H9 (cell line): Measurements from ENCODE around the gene RASL12. TPM values are rescaled to one million over a fixed set of nuclear protein-coding genes. Genes with fewer than 3 reads are reported as not detected.
"Not testable (repeated sequence)": the region's sequence is repeated elsewhere in the genome, so short reads cannot be mapped to it uniquely, and the experiment has no call there.

Experiments used
- DNase-seq: peaks from one replicate; pipeline ENCODE4 v3.0.0-alpha.2; 2017
- H2AFZ ChIP-seq: one replicate; pipeline ENCODE4 v1.6.1; 2013; ENCODE audit warnings: mild to moderate bottlenecking, low read length, control low read depth, moderate library complexity
- H2AK5ac ChIP-seq: 2 replicates; pipeline ENCODE4 v1.6.1; 2013; ENCODE audit warnings: low read length, control low read depth, mixed read lengths; ENCODE audit not compliant: insufficient read length
- H2BK120ac ChIP-seq: one replicate; pipeline ENCODE4 v1.6.1; 2013; ENCODE audit warnings: low read depth, mild to moderate bottlenecking, low read length, control low read depth, inconsistent platforms; ENCODE audit not compliant: poor library complexity, severe bottlenecking
- H2BK12ac ChIP-seq: 2 replicates; pipeline ENCODE4 v1.6.1; 2013; ENCODE audit warnings: low read length, control low read depth, mixed read lengths, low read depth; ENCODE audit not compliant: insufficient read length
- H2BK15ac ChIP-seq: 2 replicates; pipeline ENCODE4 v1.6.1; 2013; ENCODE audit warnings: low read depth, low read length, control low read depth
- H2BK20ac ChIP-seq: one replicate; pipeline ENCODE4 v1.6.1; 2013; ENCODE audit warnings: low read depth, mild to moderate bottlenecking, low read length, control low read depth, inconsistent platforms; ENCODE audit not compliant: poor library complexity, severe bottlenecking
- H2BK5ac ChIP-seq: 2 replicates; pipeline ENCODE4 v1.6.1; 2013; ENCODE audit warnings: low read length, control low read depth, mixed read lengths; ENCODE audit not compliant: insufficient read length
- H3K14ac ChIP-seq: 2 replicates; pipeline ENCODE4 v1.6.1; 2013; ENCODE audit warnings: low read length, control low read depth; ENCODE audit not compliant: insufficient read depth
- H3K18ac ChIP-seq: 2 replicates; pipeline ENCODE4 v1.6.1; 2013; ENCODE audit warnings: low read depth, mild to moderate bottlenecking, mixed read lengths, low read length, control low read depth; ENCODE audit not compliant: insufficient read length
- H3K23ac ChIP-seq: 2 replicates; pipeline ENCODE4 v1.6.1; 2013; ENCODE audit warnings: low read length, control low read depth, mixed read lengths, low read depth; ENCODE audit not compliant: insufficient read length
- H3K23me2 ChIP-seq: 2 replicates; pipeline ENCODE4 v1.6.1; 2013; ENCODE audit warnings: low read depth, mild to moderate bottlenecking, mixed read lengths, low read length, control low read depth; ENCODE audit not compliant: insufficient read length, poor library complexity, severe bottlenecking
- H3K27ac ChIP-seq: 2 replicates; pipeline ENCODE4 v1.5.1; 2013; ENCODE audit warnings: low read length, control low read depth, mixed read lengths, low read depth; ENCODE audit not compliant: insufficient read length
- H3K27me3 ChIP-seq: 2 replicates; pipeline ENCODE4 v1.6.1; 2013; ENCODE audit warnings: low read length, control low read depth, inconsistent platforms; ENCODE audit not compliant: insufficient read depth
- H3K4ac ChIP-seq: 2 replicates; pipeline ENCODE4 v1.6.1; 2013; ENCODE audit warnings: low read depth, mild to moderate bottlenecking, control low read depth, inconsistent platforms, low read length, moderate library complexity
- H3K4me1 ChIP-seq: 2 replicates; pipeline ENCODE4 v1.6.1; 2013; ENCODE audit warnings: low read length, control low read depth, inconsistent platforms; ENCODE audit not compliant: insufficient read depth
- H3K4me2 ChIP-seq: 2 replicates; pipeline ENCODE4 v1.6.1; 2013; ENCODE audit warnings: low read length, control low read depth, mixed read lengths; ENCODE audit not compliant: insufficient read length, insufficient read depth
- H3K56ac ChIP-seq: 2 replicates; pipeline ENCODE4 v1.6.1; 2013; ENCODE audit warnings: low read depth, mild to moderate bottlenecking, mixed read lengths, low read length, control low read depth; ENCODE audit not compliant: insufficient read length
- H3K79me1 ChIP-seq: 2 replicates; pipeline ENCODE4 v1.6.1; 2013; ENCODE audit warnings: low read depth, mild to moderate bottlenecking, moderate library complexity, low read length, control low read depth, inconsistent platforms; ENCODE audit not compliant: insufficient read depth, poor library complexity, severe bottlenecking
- H3K79me2 ChIP-seq: 2 replicates; pipeline ENCODE4 v1.6.1; 2013; ENCODE audit warnings: low read length, control low read depth, inconsistent platforms; ENCODE audit not compliant: insufficient read depth
- H3K9ac ChIP-seq: 2 replicates; pipeline ENCODE4 v1.6.1; 2013; ENCODE audit warnings: low read length, control low read depth, mixed read lengths; ENCODE audit not compliant: insufficient read length; ENCODE audit errors: extremely low read depth
- H3K9me3 ChIP-seq: one replicate; pipeline ENCODE4 v1.6.1; 2013; ENCODE audit warnings: low read depth, low read length, inconsistent platforms; ENCODE audit not compliant: control insufficient read depth
- H3T11ph ChIP-seq: one replicate; pipeline ENCODE4 v1.6.1; 2013; ENCODE audit warnings: mild to moderate bottlenecking, low read length, control low read depth, inconsistent platforms
- H4K20me1 ChIP-seq: one replicate; pipeline ENCODE4 v1.6.1; 2013; ENCODE audit not compliant: control insufficient read depth, insufficient read length, insufficient read depth
- H4K5ac ChIP-seq: 2 replicates; pipeline ENCODE4 v1.6.1; 2013; ENCODE audit warnings: low read depth, mild to moderate bottlenecking, mixed read lengths, low read length, control low read depth; ENCODE audit not compliant: insufficient read length
- H4K8ac ChIP-seq: replicated peaks from 2 replicates; pipeline ENCODE4 v1.6.1; 2013; ENCODE audit warnings: low read length, control low read depth, mixed read lengths, low read depth; ENCODE audit not compliant: insufficient read length
- H4K91ac ChIP-seq: 2 replicates; pipeline ENCODE4 v1.6.1; 2013; ENCODE audit warnings: low read depth, mild to moderate bottlenecking, moderate library complexity, mixed read lengths, low read length, control low read depth; ENCODE audit not compliant: insufficient read length
- H3K27ac Mint-ChIP-seq, 3 experiments: 2 replicates in 2 of 3; 3 replicates in 1 of 3; pipeline ENCODE4 v1.8.0; 2020 to 2021; ENCODE audit warnings: mixed read lengths in 3 of 3, mild to moderate bottlenecking in 1 of 3, moderate library complexity in 1 of 3
- H3K27me3 Mint-ChIP-seq: 2 replicates; pipeline ENCODE4 v1.8.0; 2021; ENCODE audit warnings: low read depth, mild to moderate bottlenecking, moderate library complexity, mixed read lengths
- H3K36me3 Mint-ChIP-seq, 3 experiments: 2 replicates in 2 of 3; 3 replicates in 1 of 3; pipeline ENCODE4 v1.8.0; 2020 to 2021; ENCODE audit warnings: low read depth in 3 of 3, mixed read lengths in 3 of 3; ENCODE audit not compliant: insufficient read depth in 1 of 3
- H3K4me1 Mint-ChIP-seq, 2 experiments: 2 replicates each; pipeline ENCODE4 v1.8.0; 2020; ENCODE audit warnings: mixed read lengths in 2 of 2
- H3K4me3 Mint-ChIP-seq, 2 experiments: 2 replicates in 1 of 2; 3 replicates in 1 of 2; pipeline ENCODE4 v1.8.0; 2020 to 2021; ENCODE audit warnings: mild to moderate bottlenecking in 2 of 2, mixed read lengths in 2 of 2, moderate library complexity in 1 of 2
- H3K9me3 Mint-ChIP-seq, 2 experiments: 2 replicates in 1 of 2; 3 replicates in 1 of 2; pipeline ENCODE4 v1.8.0; 2020; ENCODE audit warnings: mild to moderate bottlenecking in 2 of 2, mixed read lengths in 2 of 2, moderate library complexity in 1 of 2
- WGBS: extraction: QIAGEN DNeasy Blood & Tissue Kit; methylation state at CpG from one replicate; pipeline ENCODE4 v1.1.7; 2013; ENCODE audit warnings: missing lambda C conversion rate, low lambda C conversion rate, mixed read lengths; ENCODE audit not compliant: insufficient read length; ENCODE audit errors: extremely low coverage; 5-methylcytosine and 5-hydroxymethylcytosine counted together
- total RNA-seq: library from RNA; stranded (reverse); gene quantifications from 2 replicates; pipeline ENCODE4 v1.2.1, GENCODE V29; 2021
- TF ChIP-seq, protein P1 (sequence below): fragments of 200-600 bp; sonication (generic); conservative IDR thresholded peaks from 3 replicates; pipeline ENCODE4 v1.8.0; 2021; ENCODE audit warnings: antibody characterized with exemption, mild to moderate bottlenecking

Gene RASL12
- total RNA-seq, 1 experiment from 2014 or later = 7.5 TPM

DNA sequence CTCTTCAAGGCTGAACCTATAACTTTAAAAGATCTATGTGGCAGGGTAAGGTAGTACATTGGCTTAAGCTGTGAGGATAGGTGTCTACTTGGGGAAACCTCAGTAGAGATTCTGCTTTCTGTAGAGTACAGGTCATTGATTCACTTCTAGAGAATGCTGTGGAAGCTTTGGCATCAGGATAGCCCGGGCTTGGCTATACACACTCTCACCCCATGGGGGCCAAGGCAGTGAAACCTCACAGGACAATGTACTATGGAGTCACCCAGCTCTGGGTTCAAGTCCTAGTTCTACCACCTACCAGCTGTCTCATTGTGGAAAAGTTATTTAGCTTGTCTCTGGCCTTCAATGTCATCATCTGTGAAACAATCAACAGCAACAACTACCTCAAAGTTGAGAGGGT, 47.4 kb downstream of the RASL12 start:
- Histone ChIP-seq H3K18ac (no peak overlapping the region), H3K79me1 (no peaks in the 10 kb centered on the region), H3K4me2 (no peak overlapping the region), H3K4me1 (no peaks in the 10 kb centered on the region), H3K79me2 (no peaks in the 10 kb centered on the region), H4K8ac (no peak overlapping the region), H3K27me3 (no peaks in the 10 kb centered on the region), H3T11ph (no peak overlapping the region), H2BK5ac (no peak overlapping the region), H2BK120ac (no peak overlapping the region), H3K23me2 (no peaks in the 10 kb centered on the region), H2AFZ (no peak overlapping the region), H2BK20ac (no peak overlapping the region), H3K9ac (no peak overlapping the region), H2BK15ac (no peak overlapping the region), H3K14ac (no peak overlapping the region), H3K4ac (no peak overlapping the region), H3K27ac (no peak overlapping the region), H4K5ac (no peak overlapping the region), H3K23ac (no peak overlapping the region), H3K56ac (no peak overlapping the region), H2AK5ac (no peak overlapping the region), H2BK12ac (no peak overlapping the region), H3K9me3 (no peaks in the 10 kb centered on the region), H4K20me1 (no peaks in the 10 kb centered on the region), H4K91ac (no peak overlapping the region)
- no peak for DNase-seq
- no peak overlapping the region for H3K4me3 Mint-ChIP-seq
- no CpG with 5 or more reads among the region's 1 CpG for WGBS
- peaks cover 5 to 49% (median 48%) of the 10 kb centered on the region in 3 experiments; a peak in 6 of 7 replicates for H3K36me3 Mint-ChIP-seq
- no peaks in the 10 kb centered on the region for H3K27me3 Mint-ChIP-seq
- H3K27ac Mint-ChIP-seq = no peak overlapping the region
- H3K9me3 Mint-ChIP-seq = no peaks in the 10 kb centered on the region
- TF ChIP-seq, protein P1, sequence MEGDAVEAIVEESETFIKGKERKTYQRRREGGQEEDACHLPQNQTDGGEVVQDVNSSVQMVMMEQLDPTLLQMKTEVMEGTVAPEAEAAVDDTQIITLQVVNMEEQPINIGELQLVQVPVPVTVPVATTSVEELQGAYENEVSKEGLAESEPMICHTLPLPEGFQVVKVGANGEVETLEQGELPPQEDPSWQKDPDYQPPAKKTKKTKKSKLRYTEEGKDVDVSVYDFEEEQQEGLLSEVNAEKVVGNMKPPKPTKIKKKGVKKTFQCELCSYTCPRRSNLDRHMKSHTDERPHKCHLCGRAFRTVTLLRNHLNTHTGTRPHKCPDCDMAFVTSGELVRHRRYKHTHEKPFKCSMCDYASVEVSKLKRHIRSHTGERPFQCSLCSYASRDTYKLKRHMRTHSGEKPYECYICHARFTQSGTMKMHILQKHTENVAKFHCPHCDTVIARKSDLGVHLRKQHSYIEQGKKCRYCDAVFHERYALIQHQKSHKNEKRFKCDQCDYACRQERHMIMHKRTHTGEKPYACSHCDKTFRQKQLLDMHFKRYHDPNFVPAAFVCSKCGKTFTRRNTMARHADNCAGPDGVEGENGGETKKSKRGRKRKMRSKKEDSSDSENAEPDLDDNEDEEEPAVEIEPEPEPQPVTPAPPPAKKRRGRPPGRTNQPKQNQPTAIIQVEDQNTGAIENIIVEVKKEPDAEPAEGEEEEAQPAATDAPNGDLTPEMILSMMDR = 0 out of 3 replicates have a peak, but pooled peaks have one; percentile 16
- H3K4me1 Mint-ChIP-seq = no peaks in the 10 kb centered on the region

DNA sequence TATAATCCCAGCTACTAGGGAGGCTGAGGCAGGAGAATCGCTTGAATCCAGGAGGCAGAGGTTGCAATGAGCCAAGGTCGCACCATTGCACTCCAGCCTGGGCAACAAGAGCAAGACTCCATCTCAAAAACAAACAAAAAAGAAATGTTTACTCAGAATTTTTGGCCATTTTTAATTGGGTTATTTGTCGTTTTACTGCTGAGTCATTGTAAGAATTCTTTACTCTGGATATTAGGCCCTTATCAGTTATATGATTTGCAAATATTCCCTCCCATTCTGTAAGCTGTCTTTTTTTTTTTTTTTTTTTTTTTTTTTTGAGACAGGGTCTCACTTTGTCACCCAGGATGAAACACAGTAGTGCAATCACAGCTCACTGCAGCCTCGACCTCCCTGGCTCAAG, 56.6 kb downstream of the RASL12 start:
- not testable (repeated sequence) for H3K4me2 ChIP-seq, H2BK120ac ChIP-seq, H3K27ac Mint-ChIP-seq, H4K91ac ChIP-seq, H2AFZ ChIP-seq, H4K8ac ChIP-seq, H3K9me3 ChIP-seq, H3K4me3 Mint-ChIP-seq, H2BK5ac ChIP-seq, H3K79me2 ChIP-seq, H3K14ac ChIP-seq, H3K79me1 ChIP-seq, H3K27ac ChIP-seq, H3T11ph ChIP-seq, H3K56ac ChIP-seq, H3K9me3 Mint-ChIP-seq, H3K23me2 ChIP-seq, H3K4me1 ChIP-seq, H2BK20ac ChIP-seq, H2BK12ac ChIP-seq, H3K4ac ChIP-seq, H4K5ac ChIP-seq, H2BK15ac ChIP-seq, H2AK5ac ChIP-seq, H3K23ac ChIP-seq, H3K18ac ChIP-seq, H4K20me1 ChIP-seq, H3K9ac ChIP-seq, H3K27me3 Mint-ChIP-seq, DNase-seq, H3K27me3 ChIP-seq
- no CpG with 5 or more reads among the region's 4 CpGs for WGBS
- Mint-ChIP-seq H3K4me1 (peaks cover 14% of the 10 kb centered on the region in 2 experiments), H3K36me3 (peaks cover 22 to 48% (median 37%) of the 10 kb centered on the region in 3 experiments)
